ENCODE results near the gene TTC36. TPM values are rescaled to one million over a fixed set of nuclear protein-coding genes. Genes with fewer than 3 reads are reported as not detected.

The TTC36 gene
- total and polyA plus RNA-seq, 10 of the 15 experiments (the other 5 are each of a cell fraction or from before 2014, with no cell fraction given), result 0.28 to 0.78 (median 0.59) TPM; not detected in 7

DNA sequence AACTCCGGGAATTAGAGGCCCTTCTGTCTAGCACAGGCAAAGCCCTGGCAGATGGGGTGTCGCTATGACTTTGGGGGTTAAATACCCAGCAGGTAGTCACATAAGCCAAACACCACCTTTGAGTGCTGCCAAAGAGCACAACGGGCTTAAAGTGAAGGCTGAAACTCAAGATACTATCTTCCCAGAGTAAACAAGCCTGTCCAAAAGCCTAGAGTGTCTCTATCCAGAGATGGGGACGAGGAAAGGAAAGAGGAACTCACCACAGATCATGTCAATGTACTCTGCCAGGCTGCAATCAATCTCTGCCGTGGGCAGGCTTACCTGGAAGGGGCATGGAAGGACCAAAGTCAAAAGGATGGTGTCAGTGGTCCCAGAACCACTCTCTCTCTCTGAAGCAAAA lies 18.3 kb downstream of the TTC36 start:
- no peak overlapping the region for H3K27ac ChIP-seq (ENCODE audit: control insufficient read depth, insufficient read depth)
- no peaks in the 10 kb centered on the region for H3K27me3 ChIP-seq (replicated peaks in 1 of 2; ENCODE audit: control insufficient read depth in 2 of 2, insufficient read depth in 2 of 2, low read length in 1 of 2)
- RAD21 ChIA-PET (ENCODE audit: unreplicated experiment), result no interaction called here
- in situ Hi-C loops (cut with MboI), result no loop called here
- H3K4me2 ChIP-seq (ENCODE audit: control insufficient read depth, insufficient read depth), result no peak overlapping the region
- POLR2A ChIA-PET, result no interaction called here
- intact Hi-C loops (cut with micrococcal nuclease; ENCODE audit: unreplicated experiment), result no loop called here
- H3K9me3 ChIP-seq (replicated peaks; ENCODE audit: control insufficient read depth, insufficient read depth, low read length), result no peaks in the 10 kb centered on the region
- no peaks in the 10 kb centered on the region for H3K4me1 ChIP-seq (ENCODE audit: control insufficient read depth, insufficient read depth, low read length)
- CTCF ChIA-PET, result no interaction called here
- no peak overlapping the region for H2AFZ ChIP-seq (ENCODE audit: control insufficient read depth, low read depth, low read length)
- no peaks in the 10 kb centered on the region for H4K20me1 ChIP-seq (ENCODE audit: control insufficient read depth, insufficient read depth)
- ATAC-seq (no peak), FAIRE-seq (no peak), DNase-seq (ENCODE audit: low read depth, low spot score) (no peak)
- WGBS (ENCODE audit: insufficient coverage, insufficient replicate concordance, low lambda C conversion rate, missing lambda C conversion rate), result 61% methylated on average over 5 of the region's 5 CpGs
- no peaks in the 10 kb centered on the region for H3K79me2 ChIP-seq (ENCODE audit: control insufficient read depth, insufficient read depth, low read length)
- no peak overlapping the region for H3K9ac ChIP-seq (ENCODE audit: control insufficient read depth, insufficient read depth, low read length)
- no TSS peak for BruUV-seq (replicated peaks)
- SMC1A ChIA-PET (ENCODE audit: uncharacterized antibody, unreplicated experiment), result no interaction called here
- no peaks in the 10 kb centered on the region; a peak in 1 of 4 replicates for H3K36me3 ChIP-seq (ENCODE audit: control insufficient read depth in 2 of 2, insufficient read depth in 2 of 2, low read length in 1 of 2)
- TF ChIP-seq, protein P1, sequence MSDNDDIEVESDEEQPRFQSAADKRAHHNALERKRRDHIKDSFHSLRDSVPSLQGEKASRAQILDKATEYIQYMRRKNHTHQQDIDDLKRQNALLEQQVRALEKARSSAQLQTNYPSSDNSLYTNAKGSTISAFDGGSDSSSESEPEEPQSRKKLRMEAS (IDR thresholded peaks at IDR 0.05; ENCODE audit: low read depth, low read length), result no peak
- TF ChIP-seq HCFC1 (IDR thresholded peaks at IDR 0.05; ENCODE audit: low read length), result no peak
- no peak for TF ChIP-seq NR2F1 (conservative IDR thresholded peaks at IDR 0.05)
- TF ChIP-seq EED (IDR thresholded peaks at IDR 0.05; ENCODE audit: low read depth), result no peak
- no peak for TF ChIP-seq MEF2A (IDR thresholded peaks at IDR 0.05; ENCODE audit: insufficient read depth, low read depth, low read length)
- TF ChIP-seq CHD4 (IDR thresholded peaks at IDR 0.05), result no peak
- TF ChIP-seq, protein P2, sequence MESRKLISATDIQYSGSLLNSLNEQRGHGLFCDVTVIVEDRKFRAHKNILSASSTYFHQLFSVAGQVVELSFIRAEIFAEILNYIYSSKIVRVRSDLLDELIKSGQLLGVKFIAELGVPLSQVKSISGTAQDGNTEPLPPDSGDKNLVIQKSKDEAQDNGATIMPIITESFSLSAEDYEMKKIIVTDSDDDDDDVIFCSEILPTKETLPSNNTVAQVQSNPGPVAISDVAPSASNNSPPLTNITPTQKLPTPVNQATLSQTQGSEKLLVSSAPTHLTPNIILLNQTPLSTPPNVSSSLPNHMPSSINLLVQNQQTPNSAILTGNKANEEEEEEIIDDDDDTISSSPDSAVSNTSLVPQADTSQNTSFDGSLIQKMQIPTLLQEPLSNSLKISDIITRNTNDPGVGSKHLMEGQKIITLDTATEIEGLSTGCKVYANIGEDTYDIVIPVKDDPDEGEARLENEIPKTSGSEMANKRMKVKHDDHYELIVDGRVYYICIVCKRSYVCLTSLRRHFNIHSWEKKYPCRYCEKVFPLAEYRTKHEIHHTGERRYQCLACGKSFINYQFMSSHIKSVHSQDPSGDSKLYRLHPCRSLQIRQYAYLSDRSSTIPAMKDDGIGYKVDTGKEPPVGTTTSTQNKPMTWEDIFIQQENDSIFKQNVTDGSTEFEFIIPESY (IDR thresholded peaks at IDR 0.05), result no peak
- TF ChIP-seq, protein P3, sequence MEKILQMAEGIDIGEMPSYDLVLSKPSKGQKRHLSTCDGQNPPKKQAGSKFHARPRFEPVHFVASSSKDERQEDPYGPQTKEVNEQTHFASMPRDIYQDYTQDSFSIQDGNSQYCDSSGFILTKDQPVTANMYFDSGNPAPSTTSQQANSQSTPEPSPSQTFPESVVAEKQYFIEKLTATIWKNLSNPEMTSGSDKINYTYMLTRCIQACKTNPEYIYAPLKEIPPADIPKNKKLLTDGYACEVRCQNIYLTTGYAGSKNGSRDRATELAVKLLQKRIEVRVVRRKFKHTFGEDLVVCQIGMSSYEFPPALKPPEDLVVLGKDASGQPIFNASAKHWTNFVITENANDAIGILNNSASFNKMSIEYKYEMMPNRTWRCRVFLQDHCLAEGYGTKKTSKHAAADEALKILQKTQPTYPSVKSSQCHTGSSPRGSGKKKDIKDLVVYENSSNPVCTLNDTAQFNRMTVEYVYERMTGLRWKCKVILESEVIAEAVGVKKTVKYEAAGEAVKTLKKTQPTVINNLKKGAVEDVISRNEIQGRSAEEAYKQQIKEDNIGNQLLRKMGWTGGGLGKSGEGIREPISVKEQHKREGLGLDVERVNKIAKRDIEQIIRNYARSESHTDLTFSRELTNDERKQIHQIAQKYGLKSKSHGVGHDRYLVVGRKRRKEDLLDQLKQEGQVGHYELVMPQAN (conservative IDR thresholded peaks at IDR 0.05), result no peak
- TF ChIP-seq BCL11A (IDR thresholded peaks at IDR 0.05; ENCODE audit: low read depth, low read length), result no peak
- no peak for TF ChIP-seq SMAD5 (IDR thresholded peaks at IDR 0.05; ENCODE audit: low read depth)
- no peak for TF ChIP-seq RAD51 (IDR thresholded peaks at IDR 0.05)
- TF ChIP-seq ETV6 (conservative IDR thresholded peaks at IDR 0.05 in 1 of 2, IDR thresholded peaks at IDR 0.05 in 1 of 2; ENCODE audit: borderline replicate concordance in 1 of 2, low read depth in 1 of 2), result no peak
- TF ChIP-seq, protein P4, sequence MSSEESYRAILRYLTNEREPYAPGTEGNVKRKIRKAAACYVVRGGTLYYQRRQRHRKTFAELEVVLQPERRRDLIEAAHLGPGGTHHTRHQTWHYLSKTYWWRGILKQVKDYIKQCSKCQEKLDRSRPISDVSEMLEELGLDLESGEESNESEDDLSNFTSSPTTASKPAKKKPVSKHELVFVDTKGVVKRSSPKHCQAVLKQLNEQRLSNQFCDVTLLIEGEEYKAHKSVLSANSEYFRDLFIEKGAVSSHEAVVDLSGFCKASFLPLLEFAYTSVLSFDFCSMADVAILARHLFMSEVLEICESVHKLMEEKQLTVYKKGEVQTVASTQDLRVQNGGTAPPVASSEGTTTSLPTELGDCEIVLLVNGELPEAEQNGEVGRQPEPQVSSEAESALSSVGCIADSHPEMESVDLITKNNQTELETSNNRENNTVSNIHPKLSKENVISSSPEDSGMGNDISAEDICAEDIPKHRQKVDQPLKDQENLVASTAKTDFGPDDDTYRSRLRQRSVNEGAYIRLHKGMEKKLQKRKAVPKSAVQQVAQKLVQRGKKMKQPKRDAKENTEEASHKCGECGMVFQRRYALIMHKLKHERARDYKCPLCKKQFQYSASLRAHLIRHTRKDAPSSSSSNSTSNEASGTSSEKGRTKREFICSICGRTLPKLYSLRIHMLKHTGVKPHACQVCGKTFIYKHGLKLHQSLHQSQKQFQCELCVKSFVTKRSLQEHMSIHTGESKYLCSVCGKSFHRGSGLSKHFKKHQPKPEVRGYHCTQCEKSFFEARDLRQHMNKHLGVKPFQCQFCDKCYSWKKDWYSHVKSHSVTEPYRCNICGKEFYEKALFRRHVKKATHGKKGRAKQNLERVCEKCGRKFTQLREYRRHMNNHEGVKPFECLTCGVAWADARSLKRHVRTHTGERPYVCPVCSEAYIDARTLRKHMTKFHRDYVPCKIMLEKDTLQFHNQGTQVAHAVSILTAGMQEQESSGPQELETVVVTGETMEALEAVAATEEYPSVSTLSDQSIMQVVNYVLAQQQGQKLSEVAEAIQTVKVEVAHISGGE (CRISPR knock-in tag; IDR thresholded peaks at IDR 0.05), result no peak
- no peak for TF ChIP-seq MYB (IDR thresholded peaks at IDR 0.05; ENCODE audit: borderline replicate concordance, low read depth, low read length)
- no peak for TF ChIP-seq PML (IDR thresholded peaks at IDR 0.05; ENCODE audit: low read length)
- no peak for TF ChIP-seq IKZF1 (conservative IDR thresholded peaks at IDR 0.05)
- H3K4me3 ChIP-seq, result no peak overlapping the region

Data from GM12878 (cell line).